GM12873 (cell line): ENCODE results near the gene FLAD1.

Experiments
- TF ChIP-seq, protein P1 (sequence below): IDR thresholded peaks from 2 replicates; pipeline ENCODE4 v1.5.1; 2012; ENCODE audit warnings: low read depth, mild to moderate bottlenecking, moderate library complexity, low read length, control low read depth; ENCODE audit not compliant: insufficient read depth; ENCODE audit errors: missing control alignments

The FLAD1 gene

DNA sequence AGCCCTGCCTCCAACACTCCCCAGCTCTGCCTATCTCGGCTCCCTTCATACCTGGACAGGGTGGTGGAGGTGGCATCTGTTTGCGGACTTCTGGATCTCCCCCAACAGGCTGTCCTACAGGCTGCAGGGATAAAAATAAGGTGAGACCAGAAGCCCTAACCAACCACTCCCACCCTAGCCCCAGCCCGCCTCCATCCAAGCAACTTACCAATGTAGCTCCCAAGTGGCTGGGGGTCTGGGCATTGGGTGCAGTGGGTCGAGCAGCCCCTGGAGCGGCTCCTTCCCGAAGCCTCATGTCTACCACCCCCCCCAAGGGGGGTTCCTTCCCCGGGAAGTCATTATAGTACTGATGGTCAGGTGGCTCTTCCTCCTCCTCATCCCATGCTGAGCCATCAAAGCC, 17.0 kb upstream of the FLAD1 start:
- TF ChIP-seq, protein P1, sequence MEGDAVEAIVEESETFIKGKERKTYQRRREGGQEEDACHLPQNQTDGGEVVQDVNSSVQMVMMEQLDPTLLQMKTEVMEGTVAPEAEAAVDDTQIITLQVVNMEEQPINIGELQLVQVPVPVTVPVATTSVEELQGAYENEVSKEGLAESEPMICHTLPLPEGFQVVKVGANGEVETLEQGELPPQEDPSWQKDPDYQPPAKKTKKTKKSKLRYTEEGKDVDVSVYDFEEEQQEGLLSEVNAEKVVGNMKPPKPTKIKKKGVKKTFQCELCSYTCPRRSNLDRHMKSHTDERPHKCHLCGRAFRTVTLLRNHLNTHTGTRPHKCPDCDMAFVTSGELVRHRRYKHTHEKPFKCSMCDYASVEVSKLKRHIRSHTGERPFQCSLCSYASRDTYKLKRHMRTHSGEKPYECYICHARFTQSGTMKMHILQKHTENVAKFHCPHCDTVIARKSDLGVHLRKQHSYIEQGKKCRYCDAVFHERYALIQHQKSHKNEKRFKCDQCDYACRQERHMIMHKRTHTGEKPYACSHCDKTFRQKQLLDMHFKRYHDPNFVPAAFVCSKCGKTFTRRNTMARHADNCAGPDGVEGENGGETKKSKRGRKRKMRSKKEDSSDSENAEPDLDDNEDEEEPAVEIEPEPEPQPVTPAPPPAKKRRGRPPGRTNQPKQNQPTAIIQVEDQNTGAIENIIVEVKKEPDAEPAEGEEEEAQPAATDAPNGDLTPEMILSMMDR: no peak

DNA sequence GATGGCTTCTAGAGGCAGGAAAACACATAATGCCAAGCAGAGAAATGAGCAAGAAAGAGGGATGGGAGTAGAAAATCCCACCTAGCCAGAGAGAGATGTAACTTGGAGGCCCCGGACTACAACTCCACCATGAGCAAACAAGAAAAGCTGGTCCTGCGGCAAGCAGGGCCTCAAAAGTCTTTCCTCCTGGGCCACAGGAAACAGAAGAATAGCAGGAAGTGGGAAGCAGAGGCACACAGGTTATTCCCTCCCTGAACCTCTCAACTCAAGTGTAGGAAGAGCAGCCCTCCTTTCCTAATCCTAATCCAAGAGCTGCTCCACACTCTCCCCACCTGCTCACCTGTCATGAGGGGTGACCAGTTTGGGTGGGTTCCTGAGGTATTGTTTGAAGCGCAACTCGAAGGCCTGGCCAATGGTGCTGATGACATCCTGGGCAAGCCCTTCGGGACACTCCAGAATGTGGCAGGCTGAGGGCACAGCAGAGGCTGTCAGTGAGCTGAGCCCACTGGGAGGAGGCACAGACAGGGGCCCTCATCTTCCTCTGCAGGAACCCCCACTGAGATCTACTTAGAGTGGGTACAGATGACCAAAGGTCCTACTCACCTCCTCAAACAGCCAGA, 15.7 kb upstream of the FLAD1 start:
- TF ChIP-seq, protein P1: no peak

GRCh38 chr1:154968731-154969130, 14.4 kb upstream of the FLAD1 start:
- TF ChIP-seq, protein P1: no peak

- TF ChIP-seq, protein P1: no peak
Observed at GRCh38 chr1:154969246-154969645, 13.9 kb upstream of the FLAD1 start.

DNA sequence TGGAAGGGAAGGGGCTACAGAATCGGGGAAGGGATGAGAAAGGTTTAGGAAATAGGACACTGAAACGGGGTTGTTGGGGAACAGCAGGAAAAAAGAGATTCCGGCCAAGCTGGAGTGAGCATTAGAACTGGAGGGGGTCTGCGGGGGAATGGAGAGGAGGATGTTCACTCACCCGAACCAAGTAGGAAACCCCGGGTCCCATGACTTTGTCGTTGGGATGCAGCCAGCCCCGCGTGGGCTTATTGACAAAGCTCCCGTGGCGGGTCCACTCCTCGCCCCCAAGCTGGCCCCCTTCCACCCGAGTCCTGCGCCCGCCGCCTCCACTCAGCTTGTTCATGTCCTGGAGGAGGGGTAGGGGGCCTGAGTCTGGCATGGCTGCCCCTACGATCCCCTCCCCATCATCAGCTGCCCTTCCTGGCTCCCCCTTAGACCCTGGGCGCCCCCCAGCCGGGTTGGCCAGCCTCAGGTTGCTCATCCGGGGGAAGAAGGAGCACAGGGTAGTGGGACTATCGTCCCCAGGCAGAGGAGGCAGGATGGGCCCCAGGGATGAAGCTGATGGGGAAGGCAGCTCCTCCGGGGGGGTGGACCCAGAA, 13.2 kb upstream of the FLAD1 start:
- TF ChIP-seq, protein P1: no peak

- TF ChIP-seq, protein P1: no peak
Observed at GRCh38 chr1:154970631-154971340, 12.4 kb upstream of the FLAD1 start, which contains the start of gene SHC1. TSS of gene SHC1 (minus strand) at chr1:154970747. CDS start at chr1:154970526, 221 bp downstream.

DNA sequence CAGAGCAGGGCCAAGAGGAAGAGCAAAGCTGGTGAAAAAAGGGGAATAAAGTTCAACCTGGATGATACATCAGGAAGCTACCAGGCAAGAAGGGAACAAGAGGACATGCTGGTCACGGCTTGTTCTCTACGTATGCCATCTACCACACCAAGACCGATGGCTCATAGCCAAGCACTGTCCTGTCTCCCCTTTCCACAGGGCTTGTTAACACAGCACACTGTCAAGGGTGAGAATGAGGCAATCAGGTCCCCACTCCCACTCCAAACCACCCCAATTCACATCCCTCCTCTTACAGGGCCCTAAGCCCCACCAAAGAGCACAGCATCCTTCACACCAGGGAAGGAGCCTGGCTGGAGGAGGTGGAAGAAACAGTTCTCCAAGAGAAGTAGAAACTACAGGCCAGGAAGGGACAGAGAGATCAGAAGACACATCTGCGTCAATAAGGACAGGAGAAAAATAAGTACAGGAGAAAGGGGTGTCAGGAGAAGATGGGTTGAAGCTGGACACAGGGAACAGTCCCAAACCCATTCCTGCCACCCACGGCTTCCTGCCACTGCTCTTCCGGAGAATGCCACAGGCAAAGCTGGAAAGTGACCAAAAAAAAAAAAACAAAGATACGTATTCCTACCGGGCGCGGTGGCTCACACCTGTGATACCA, 11.7 kb upstream of the FLAD1 start:
- TF ChIP-seq, protein P1: no peak
